ENCODE results near the gene CSGALNACT2. TPM values are rescaled to one million over a fixed set of nuclear protein-coding genes. Genes with fewer than 3 reads are reported as not detected.

Gene CSGALNACT2
- total RNA-seq, 3 donors from 2014 or later, result 21.6 to 35.5 (median 27.8) TPM

DNA sequence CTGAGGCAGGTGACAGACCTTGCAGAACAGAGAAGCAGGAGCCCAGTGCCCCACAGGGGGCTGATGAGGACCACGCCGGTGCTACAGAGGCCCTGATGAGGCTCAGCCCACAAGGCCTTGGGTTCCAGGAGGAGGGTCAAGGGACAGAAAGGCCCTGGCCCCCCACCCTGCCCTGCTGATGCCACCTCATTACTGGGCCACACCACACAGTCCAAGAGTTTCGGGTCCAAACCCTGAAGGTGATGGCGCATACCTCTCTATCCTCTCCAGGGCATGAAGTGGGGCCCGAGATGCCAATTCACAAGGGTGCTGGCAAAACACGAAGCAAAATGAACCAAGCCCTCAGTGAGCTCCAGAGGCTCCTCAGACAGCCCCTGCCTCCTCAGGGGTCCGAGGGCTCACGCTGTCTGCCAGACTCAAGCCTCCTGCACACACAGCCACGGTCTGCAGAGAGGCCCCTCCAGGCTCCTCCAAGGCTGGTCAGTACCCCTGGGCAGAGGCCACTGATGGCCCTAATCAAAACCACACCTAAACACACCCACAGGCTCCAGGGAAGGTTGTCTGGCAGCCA is 96.3 kb downstream of the CSGALNACT2 start:
- Histone ChIP-seq H3K9me3 (no peaks in the 10 kb centered on the region), H3K27ac (no peak overlapping the region), H3K4me1 (no peaks in the 10 kb centered on the region), H3K4me3 (no peak overlapping the region), H3K36me3 (no peaks in the 10 kb centered on the region), H3K27me3 (peaks cover 0 to 19% of the 10 kb centered on the region in 2 donors)
- intact Hi-C loops (cut with DNase I; ENCODE audit: low total_unique reads), result no loop called here
- peak in 1 of 2 donors; percentile 27 for DNase-seq (ENCODE audit: low spot score in 2 of 2)
- TF ChIP-seq POLR2A (IDR thresholded peaks at IDR 0.05) (no peak), POLR2AphosphoS5 (IDR thresholded peaks at IDR 0.05) (no peak)
- TF ChIP-seq, protein P1, sequence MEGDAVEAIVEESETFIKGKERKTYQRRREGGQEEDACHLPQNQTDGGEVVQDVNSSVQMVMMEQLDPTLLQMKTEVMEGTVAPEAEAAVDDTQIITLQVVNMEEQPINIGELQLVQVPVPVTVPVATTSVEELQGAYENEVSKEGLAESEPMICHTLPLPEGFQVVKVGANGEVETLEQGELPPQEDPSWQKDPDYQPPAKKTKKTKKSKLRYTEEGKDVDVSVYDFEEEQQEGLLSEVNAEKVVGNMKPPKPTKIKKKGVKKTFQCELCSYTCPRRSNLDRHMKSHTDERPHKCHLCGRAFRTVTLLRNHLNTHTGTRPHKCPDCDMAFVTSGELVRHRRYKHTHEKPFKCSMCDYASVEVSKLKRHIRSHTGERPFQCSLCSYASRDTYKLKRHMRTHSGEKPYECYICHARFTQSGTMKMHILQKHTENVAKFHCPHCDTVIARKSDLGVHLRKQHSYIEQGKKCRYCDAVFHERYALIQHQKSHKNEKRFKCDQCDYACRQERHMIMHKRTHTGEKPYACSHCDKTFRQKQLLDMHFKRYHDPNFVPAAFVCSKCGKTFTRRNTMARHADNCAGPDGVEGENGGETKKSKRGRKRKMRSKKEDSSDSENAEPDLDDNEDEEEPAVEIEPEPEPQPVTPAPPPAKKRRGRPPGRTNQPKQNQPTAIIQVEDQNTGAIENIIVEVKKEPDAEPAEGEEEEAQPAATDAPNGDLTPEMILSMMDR (IDR thresholded peaks at IDR 0.05), result no peak

Other genes with a start within 250 kb of the CSGALNACT2 start
- 1 to 10 TPM in 1 of 3 donors, under 1 TPM in 2; 0.66 to 1.8 (median 0.96) TPM for gene RET, start 61.4 kb upstream of the CSGALNACT2 start, total RNA-seq
- 10 to 100 TPM in 2 of 3 donors, 1 to 10 TPM in 1; 1.1 to 15.8 (median 11.5) TPM for gene RASGEF1A, start 128.6 kb downstream of the CSGALNACT2 start, total RNA-seq
- gene FXYD4, start 233.2 kb downstream of the CSGALNACT2 start, total RNA-seq, result not detected